ENCODE data around the gene SPECC1L.

The SPECC1L gene

DNA sequence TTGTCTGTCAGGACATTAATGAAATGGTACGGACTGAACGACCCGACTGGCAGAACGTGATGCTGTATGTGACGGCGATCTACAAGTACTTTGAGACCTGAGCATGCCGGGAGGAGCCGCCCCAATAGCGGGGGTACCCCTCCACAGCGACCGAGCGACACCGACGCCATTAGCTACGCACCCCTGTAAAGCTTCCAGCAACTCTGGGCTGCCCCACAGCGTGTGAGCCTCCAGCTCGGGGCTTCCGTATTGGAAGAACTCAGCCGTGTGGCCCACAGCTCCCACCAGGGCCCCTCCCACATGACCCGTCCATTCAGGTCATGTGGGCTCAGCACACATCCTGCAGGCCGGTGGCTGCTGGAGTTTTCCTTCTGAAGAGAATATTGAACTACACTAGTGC is 143.9 kb downstream of the SPECC1L start:
- no peak for DNase-seq (ENCODE audit: low read depth in 2 of 2)

DNA sequence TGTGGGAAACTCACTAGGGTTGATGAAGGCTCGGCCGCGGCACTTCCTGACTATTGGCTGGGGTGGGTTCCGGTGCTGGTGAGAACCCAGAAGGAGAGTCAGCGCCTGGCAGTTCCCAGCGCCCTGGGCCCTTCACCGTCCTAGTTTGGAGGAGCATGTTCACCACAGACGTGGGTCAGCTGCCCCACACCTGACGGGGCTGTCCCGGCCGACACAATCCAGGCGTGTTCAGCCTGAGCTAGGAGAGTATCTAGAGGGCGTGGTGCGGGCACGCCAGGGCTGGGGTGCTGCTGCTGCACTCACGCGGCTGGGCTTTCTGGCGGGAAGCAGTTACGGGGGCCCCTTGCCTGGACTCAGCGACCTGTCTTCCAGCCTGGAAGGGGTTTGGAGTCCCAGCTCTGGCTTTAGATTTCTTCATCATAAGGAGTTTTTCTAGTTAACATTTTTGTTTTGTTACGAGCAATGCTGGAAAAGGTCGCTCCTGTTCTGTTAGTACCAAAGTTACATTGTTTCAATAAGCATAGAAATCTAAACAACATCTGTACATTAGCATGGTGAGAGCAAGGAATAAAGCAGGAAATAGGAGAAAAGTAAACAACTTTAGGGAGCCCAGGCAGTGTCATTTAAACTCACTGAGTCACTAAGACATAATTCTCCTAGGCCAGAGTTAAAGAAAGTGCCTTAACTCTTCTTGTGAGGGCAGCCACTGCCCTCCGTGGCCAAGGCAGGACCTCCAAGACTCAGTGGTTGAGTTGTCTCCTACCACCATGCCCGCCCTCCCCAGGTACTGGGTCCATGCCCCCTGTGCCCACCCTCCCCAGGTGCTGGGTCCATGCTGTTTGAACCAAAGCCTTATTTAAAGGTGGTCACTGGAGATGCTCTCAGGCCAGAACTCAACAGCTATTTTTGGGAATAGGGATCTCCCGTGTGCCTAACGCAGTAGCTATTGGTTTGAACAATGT is 144.6 kb downstream of the SPECC1L start:
- no peak for DNase-seq (ENCODE audit: low read depth in 2 of 2)

GRCh38 chr22:24416095-24416494 is 145.5 kb downstream of the SPECC1L start:
- no peak for DNase-seq (ENCODE audit: low read depth in 2 of 2)

DNA sequence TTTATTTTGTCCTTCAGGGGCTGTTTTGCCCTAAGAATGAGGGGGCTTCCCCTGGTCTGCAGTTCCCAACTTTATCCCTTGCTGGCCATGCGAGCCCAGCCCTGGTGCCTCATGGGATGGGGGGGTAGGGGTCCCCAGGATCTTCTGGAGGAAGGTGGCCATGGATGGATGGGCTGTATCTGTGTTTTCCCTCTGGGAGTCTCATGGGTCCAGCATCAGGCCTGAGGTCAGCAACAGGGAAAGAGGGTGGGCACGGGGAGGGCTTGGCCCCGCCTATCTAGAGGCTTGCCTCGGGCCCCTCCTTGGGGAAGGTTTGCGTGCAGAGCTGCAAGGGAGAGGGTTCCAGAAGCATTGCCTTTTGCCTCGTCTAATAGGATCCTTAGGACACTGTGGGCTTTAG is 146.0 kb downstream of the SPECC1L start:
- no peak for DNase-seq (ENCODE audit: low read depth in 2 of 2)

DNA sequence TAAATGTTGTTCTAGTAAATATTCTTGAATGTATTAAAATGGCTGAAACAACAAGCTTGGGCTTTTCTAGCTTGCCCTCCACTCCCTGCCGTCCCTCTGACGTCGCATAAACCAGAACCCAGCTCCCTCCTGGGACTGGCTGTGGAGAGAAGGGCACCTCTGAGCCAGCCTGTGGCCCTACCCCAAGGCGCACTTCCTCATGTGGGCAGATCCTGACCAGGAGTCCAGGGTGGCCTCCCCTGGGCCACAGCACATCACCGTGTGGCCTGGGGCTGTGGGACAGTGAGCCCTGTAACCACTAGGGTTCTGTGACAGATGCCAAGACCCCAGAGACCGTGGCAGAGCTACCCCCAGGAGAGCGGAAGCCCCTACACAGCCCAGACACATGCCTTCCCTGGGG is 146.6 kb downstream of the SPECC1L start:
- no peak for DNase-seq (ENCODE audit: low read depth in 2 of 2)

DNA sequence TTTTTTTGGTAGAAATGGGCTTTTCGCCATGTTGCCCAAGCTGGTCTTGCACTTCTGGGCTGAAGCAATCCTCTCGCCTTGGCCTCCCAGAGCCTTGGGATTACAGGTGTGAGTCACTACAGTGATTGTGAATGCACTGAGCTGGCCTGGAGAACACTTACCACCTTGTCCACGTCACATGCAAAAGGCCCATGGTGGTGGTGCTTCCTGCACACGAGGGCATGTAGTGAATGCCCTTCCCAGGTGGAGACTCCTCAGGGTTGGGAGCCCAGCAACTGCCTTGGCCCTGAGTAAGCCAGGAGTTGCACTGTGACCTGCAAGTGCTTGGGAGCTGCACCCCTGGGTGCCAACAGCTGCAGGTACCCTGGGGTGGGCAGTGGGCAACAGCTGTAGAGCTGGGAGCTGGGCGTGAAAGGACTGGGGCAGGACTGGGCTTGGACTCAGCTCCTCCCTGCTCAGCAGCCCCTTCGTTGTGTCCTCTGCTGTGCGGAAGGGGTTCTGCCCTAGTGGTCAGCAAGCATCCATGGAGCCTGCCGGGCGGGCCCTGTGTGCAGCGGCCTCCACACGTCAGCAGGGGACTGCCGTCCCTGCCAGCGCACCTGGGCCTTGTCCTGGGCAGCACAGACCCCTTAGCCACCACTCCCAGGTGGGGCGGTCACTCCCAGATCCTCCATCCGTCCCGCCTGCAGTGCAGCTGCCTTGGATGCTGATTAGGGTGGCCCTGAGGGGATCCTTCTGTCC is 147.4 kb downstream of the SPECC1L start:
- no peak for DNase-seq (ENCODE audit: low read depth in 2 of 2)

DNA sequence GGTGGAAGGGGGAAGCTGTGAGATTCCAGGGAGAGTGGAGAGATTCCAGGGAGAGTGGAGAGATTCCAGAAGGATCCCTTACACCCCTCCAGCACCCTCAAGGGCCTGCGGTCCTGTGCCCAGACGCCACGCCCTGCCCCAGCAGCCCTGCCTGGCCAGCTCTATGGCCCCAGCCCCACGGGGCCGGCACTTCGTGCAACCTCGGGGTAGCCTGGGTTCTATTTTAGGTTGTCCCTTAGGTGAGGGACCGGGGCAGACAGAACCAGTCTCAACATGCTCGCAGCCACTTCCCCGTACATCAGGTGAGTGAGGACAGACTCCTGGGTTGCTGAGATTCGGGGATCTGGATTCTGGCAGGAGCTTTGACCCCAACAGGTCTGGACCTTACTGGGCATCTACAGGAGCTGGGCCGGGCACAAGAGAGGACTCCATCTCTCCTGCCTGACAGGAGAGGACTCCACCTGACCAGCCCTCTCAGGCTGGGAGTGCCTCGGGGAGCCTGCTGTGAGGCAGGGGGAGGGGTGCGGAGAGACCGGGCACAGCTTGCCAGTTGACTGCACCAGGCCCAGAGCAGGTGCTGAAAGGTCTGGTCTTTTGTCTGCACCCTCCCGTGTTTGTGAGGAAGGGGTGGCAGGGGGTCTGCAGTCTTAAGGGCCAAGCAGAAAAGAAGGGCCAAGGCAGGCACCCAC is 148.3 kb downstream of the SPECC1L start:
- no peak for DNase-seq (ENCODE audit: low read depth in 2 of 2)

DNA sequence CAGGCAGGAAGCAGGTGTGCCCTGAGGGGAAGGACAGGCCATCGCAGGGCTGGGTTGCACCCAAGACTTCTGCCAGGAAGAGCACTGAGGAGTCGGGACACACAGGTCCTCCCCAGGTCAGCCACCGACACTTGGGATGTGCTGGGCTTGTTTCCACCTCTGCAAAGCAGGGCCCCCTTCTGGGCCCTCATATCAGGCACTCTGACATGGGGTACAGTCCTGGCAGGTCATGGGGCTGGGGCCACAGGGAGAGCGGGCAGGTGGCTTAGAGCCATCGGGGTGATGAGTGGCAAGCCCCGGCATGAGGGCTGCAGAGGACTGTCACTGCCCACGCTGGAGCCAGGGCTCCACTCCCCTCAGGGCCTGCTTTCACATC is 148.8 kb downstream of the SPECC1L start:
- DNase-seq (ENCODE audit: low read depth in 2 of 2) = no peak

DNA sequence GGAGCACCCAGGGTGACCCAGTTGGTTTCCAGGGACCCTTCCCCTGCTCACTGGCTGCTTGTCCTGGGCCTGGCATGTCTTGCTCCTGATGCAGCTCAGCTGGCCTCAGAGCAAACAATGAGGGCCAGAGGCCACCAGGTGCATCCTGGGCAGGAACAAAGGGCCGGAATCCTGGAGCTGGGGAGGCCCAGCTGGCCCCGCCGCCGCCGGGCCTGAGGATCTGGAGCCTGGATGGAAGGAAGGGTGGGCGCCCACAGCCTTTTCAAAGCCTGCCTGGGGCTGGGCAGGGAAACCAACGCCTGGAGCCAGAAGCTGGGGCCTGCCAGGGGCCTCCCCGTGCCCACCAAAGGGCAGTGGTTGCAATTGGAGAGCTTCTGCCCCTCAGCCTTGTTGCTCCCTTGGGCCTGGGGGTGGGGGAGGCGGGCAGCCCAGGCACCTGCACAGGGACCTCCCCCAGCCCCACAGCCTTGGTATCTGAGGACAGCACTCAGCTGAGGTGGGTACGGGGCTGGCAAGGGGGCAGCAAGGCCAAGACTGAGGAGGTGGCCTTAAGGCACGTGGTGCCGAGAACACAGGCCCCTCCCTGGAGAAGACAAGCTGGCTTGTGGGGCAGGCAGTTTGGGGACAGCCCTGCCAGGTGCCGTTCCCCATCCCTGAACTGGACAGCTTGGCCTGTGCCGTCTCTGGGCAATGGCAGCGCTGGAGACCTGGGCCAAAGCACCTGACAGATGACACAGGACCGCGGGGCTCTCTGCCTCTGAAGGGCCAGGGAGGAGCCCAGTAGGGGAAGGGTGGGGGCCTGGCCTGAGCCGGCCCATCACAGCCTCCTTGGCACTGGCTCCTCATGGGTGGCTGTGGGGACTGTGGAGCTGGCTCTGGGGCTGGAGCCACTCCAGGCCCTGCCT is 149.7 kb downstream of the SPECC1L start:
- DNase-seq (ENCODE audit: low read depth in 2 of 2) = no peak

DNA sequence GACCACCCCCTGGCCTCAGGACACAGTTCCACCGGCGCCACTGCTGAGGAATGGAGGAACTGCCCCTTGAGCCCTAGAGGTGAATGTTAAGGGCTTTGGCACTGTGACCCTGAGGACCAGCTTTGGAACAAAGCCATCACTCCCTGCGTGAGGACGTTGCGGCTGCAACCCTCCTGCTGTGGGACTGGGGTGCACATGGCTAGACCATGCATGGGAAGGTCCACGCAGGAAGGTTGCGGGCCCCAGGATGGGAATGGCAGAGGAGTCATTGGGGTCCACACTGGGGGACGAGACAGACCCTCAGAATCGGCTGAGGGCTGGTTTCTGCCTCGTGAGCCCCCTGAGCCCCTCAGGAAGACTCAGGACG is 150.3 kb downstream of the SPECC1L start:
- no peak for DNase-seq (ENCODE audit: low read depth in 2 of 2)

DNA sequence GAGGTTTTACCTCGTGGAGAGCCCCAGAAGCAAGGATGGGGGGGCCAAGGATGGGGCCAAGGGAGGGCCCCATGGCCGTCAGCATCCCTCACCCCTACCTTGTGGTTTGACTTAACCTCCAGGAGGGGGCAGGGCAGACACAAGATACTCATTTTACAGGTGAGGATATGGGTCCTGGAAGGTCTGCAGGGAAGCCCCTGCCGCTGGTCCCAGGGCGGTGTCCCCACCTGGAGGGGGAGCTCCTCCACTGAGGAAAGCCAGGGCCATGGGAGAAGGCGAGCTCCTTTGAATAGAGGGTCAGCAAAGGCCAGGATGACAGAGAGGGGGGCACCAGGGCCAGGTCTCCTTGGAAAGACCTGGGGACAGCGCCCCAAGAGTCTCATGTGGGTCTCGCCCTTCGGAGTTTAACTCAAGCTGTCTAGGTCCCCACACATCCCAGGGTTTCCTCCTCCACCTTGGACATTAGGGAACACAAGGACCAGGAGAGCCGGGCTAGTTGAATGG is 150.8 kb downstream of the SPECC1L start:
- no peak for DNase-seq (ENCODE audit: low read depth in 2 of 2)

DNA sequence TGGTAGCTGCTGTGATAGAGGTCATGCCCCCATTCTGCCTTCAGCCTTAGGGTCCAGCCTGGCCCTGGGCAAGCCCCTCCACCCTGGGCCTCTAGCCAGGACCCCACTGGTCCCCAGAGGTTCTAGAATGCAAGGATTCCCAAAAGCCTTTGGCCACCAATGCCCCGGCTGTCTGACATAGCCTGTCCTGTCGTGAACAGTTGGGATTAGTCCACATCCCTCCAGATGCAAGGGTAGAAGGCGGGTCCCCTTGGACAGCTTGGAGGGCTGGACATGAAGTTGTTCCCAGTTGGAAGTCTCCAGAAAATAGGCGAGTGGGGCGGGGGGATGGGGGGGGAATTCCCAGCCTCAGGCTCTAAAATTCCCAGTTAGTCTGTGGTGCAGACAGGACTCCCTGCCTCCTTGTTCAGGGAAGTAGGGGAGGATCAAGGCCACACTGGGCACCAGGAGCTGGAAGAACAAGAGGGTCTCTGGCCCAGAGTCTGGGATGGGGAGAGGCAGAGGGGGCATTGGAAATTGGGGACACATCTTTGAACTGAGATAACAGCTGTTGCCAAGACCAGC is 151.6 kb downstream of the SPECC1L start:
- DNase-seq (ENCODE audit: low read depth in 2 of 2) = no peak

GRCh38 chr22:24423519-24424000 is 152.9 kb downstream of the SPECC1L start:
- DNase-seq (ENCODE audit: low read depth in 2 of 2) = peak; percentile 52 to 59

DNA sequence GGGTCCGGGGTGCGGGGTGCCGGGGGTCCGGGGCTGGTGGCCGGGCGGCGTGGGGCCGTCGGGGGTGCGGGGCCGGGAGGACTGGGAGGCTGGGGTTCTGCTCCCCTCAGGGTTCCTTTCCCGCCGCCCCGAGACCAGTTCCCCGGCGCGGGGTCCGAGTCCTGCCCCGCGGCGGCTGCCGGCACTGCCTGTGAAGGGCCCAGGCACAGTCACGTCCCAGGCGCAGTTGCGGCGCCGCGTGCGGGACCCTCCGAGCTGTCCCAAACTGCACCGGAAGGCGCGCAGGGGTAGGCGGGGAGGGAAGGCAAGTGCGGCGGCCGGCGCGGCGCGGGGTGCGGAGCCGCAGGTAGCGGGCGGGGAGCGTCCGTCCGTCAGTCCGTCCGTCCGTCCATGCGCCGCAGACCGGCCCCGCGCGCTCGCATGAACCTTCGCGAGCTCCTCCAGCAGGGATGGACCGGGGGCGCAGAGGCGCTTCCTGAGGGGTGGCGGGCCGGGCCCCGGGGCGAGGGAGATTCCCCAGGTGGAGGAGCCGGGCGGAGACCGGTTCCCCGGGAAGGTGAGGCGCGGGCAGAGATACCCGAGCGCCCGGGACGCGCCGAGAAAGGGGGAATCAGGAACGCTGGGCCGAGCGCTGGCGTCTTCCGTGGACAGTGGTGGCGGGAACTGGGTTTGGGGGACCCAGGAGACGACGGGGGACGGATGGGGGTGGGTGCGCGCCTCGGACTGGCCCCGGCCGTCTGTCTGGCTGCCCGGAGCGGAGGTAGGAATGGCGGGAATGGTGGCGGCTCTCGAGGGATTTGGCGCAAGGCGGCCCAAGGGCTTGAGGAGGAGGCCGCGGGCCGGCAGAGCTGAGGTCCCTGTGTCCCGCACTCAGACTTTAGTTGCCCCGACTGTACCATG is 153.6 kb downstream of the SPECC1L start:
- DNase-seq (ENCODE audit: low read depth in 2 of 2) = peak in 1 of 2 donors; percentile 33

DNA sequence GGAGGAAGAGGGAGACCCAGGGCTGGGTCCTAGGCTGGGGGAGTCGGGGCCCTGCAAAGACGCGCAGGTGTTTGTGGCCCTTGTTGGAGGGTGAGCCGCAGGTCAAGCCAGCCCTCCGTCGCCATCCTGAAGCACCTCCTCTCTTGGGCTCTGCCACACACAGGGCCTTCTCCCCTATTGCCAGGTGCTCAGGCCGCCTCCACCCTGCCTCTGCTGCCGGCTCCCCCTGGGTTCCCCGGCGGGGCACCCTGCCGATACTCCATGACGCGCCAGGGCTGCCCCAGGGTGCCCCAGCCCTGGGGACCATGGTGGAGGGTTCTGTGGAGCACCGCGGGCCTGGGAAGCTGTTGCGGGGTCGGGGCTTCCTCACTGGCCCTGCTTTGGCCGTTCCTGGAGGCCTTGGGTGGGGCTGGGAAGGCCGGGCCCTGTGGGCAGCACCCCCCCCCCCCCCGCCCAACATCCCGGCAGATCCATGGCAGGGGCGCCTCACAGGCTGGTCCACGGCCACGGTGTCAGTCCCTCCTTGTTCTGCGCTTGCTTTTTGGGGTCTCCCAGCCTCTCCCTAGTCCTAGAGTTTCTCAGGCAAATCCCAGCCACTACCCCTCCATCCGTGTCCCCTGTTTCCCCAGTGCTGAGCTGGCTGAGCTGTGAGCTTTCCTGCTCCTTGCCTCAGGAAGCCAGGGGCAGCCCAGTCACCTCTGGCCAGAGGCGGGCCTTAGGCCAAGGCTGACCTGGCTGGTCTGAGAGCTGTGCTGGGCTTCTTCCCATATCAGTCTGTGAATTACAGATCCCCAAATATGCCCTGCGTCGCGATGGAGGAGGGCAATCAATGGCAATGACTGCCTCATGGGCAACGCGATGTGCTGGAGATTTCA is 154.5 kb downstream of the SPECC1L start:
- DNase-seq (ENCODE audit: low read depth in 2 of 2) = no peak

DNA sequence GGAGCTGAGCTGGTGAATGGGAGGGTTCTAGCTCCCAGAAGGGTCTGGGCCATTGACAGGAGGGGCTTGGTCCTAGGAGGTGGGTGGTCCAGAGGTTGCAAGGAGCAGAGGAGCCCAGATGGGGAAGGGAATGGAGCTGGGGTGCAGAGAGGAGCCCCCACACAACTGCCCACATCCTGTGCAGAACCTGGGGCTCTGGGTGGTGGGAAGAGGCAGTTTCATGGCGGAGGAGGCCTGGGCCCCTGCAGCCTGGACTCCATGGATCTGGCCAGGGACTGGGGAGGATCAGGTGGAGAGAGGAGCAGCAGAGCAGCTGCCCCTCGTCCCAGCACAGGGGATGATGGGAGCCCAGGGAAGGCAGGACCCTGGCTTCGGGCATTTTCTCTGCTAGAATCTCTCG is 155.8 kb downstream of the SPECC1L start:
- DNase-seq (ENCODE audit: low read depth in 2 of 2) = no peak

- no peak for DNase-seq (ENCODE audit: low read depth in 2 of 2)
Observed at GRCh38 chr22:24426851-24427499, 156.3 kb downstream of the SPECC1L start.

- peak; percentile 66 to 73 for DNase-seq (ENCODE audit: low read depth in 2 of 2)
Observed at GRCh38 chr22:24427500-24428164, 157.0 kb downstream of the SPECC1L start, which contains the start of gene ADORA2A. ADORA2A (plus strand) TSS chr22:24427599; CDS start chr22:24433405, 5,806 bp downstream.

Measured in activated CD4-positive, alpha-beta T cell treated with anti-CD3 and anti-CD28 coated beads for 24 hours (primary cell).